PFSK-1 (cell line): Measurements from ENCODE around the gene PGLYRP1.

ENCODE experiments used
- SIN3A ChIP-seq: IDR thresholded peaks from 2 replicates; pipeline ENCODE4 v1.6.1; 2012; ENCODE audit warnings: mild to moderate bottlenecking, low read length, moderate library complexity, borderline replicate concordance; ENCODE audit not compliant: insufficient read depth
- TAF1 ChIP-seq: IDR thresholded peaks from 2 replicates; pipeline ENCODE4 v1.6.1; 2012; ENCODE audit warnings: low read length, control low read depth, borderline replicate concordance; ENCODE audit not compliant: insufficient read depth

GRCh38 chr19:45998834-45999233 lies 24.0 kb downstream of the PGLYRP1 start:
- TF ChIP-seq TAF1, result no peak
- no peak for TF ChIP-seq SIN3A
